Keratinocyte (primary cell): ENCODE results near the gene RBM47. TPM values are rescaled to one million over a fixed set of nuclear protein-coding genes. Genes with fewer than 3 reads are reported as not detected.

Experiments used
- DNase-seq: peaks from one replicate; pipeline ENCODE4 v3.0.0-alpha.2; 2011; ENCODE audit warnings: low read depth, missing footprints, low spot score
- FAIRE-seq: peaks from 2 replicates; lab custom pipeline; 2011; peaks lifted over from hg19 to GRCh38; lab: Jason Lieb, UNC
- H2AFZ ChIP-seq: 2 replicates; pipeline ENCODE4 v1.6.0; 2012; ENCODE audit warnings: low read length, control low read depth, inconsistent platforms; ENCODE audit not compliant: control insufficient read depth
- H3K27ac ChIP-seq: 2 replicates; pipeline ENCODE4 v1.5.1; 2011; ENCODE audit warnings: low read length; ENCODE audit not compliant: control insufficient read depth, insufficient read depth
- H3K27me3 ChIP-seq: 3 replicates; pipeline ENCODE4 v1.6.0; 2011; ENCODE audit warnings: low read length; ENCODE audit not compliant: control insufficient read depth, insufficient read depth; ENCODE audit errors: extremely low read depth
- H3K36me3 ChIP-seq, 2 experiments: 2 replicates in 1 of 2; 3 replicates in 1 of 2; pipeline ENCODE4 v1.5.1; 2011; ENCODE audit warnings: low read length in 2 of 2, mild to moderate bottlenecking in 1 of 2; ENCODE audit not compliant: control insufficient read depth in 2 of 2, insufficient read depth in 2 of 2; ENCODE audit errors: extremely low read depth in 1 of 2
- H3K4me1 ChIP-seq: 3 replicates; pipeline ENCODE4 v1.5.1; 2011; ENCODE audit warnings: low read length; ENCODE audit not compliant: control insufficient read depth, insufficient read depth; ENCODE audit errors: extremely low read depth
- H3K4me2 ChIP-seq: 3 replicates; pipeline ENCODE4 v1.6.0; 2011; ENCODE audit warnings: low read depth, low read length; ENCODE audit not compliant: control insufficient read depth, insufficient read depth; ENCODE audit errors: extremely low read depth
- H3K4me3 ChIP-seq, 3 experiments: fragments of 200-600 bp in 1 of 3; sonication (generic) in 1 of 3; 2 replicates in 2 of 3; 3 replicates in 1 of 3; pipeline ENCODE4 v1.5.1; 2011 to 2016; ENCODE audit warnings: low read length in 3 of 3, mild to moderate bottlenecking in 3 of 3, control low read depth in 2 of 3, inconsistent platforms in 1 of 3, low read depth in 1 of 3, mixed read lengths in 1 of 3, mixed run types in 1 of 3, moderate library complexity in 1 of 3; ENCODE audit not compliant: control insufficient read depth in 2 of 3, insufficient read depth in 2 of 3; ENCODE audit errors: extremely low read depth in 1 of 3
- H3K79me2 ChIP-seq: 2 replicates; pipeline ENCODE4 v1.6.0; 2012; ENCODE audit warnings: low read length; ENCODE audit not compliant: control insufficient read depth, insufficient read depth
- H3K9ac ChIP-seq: 3 replicates; pipeline ENCODE4 v1.6.0; 2011; ENCODE audit warnings: low read length; ENCODE audit not compliant: control insufficient read depth, insufficient read depth; ENCODE audit errors: extremely low read depth
- H3K9me1 ChIP-seq: 3 replicates; pipeline ENCODE4 v1.6.0; 2011; ENCODE audit warnings: low read length; ENCODE audit not compliant: control insufficient read depth, insufficient read depth; ENCODE audit errors: extremely low read depth
- H3K9me3 ChIP-seq: 2 replicates; pipeline ENCODE4 v1.5.1; 2012; ENCODE audit warnings: low read depth, low read length; ENCODE audit not compliant: control insufficient read depth
- H4K20me1 ChIP-seq: 3 replicates; pipeline ENCODE4 v1.6.0; 2011; ENCODE audit warnings: low read length; ENCODE audit not compliant: control insufficient read depth, insufficient read depth; ENCODE audit errors: extremely low read depth
- EZH2 ChIP-seq: IDR thresholded peaks from one replicate; pipeline ENCODE4 v1.6.1; 2012; ENCODE audit warnings: inconsistent platforms, mild to moderate bottlenecking, low read length, moderate library complexity
- dilution Hi-C: fragments of 300-500 bp; cut with MboI; formaldehyde crosslinking; loops from one replicate; pipeline ENCODE4 v1.7.0; 2020; ENCODE audit warnings: low sequenced_read_pairs; ENCODE audit not compliant: extremely low pct_ligation_motif_present
- polyA plus RNA-seq, 5 experiments: library from polyadenylated mRNA; depleted of rRNA in 3 of 5; stranded (reverse) in 3 of 5; stranded (forward) in 1 of 5; unstranded in 1 of 5; fragments of >200 nt; gene quantifications; 1 replicate in 1 of 5; 2 replicates in 3 of 5; 3 replicates in 1 of 5; pipeline versions ENCODE4 v1.2.1 to v1.2.3, GENCODE V29; 2011 to 2012; ENCODE audit warnings: missing spikeins in 2 of 5, low read depth in 1 of 5, low replicate concordance in 1 of 5
- TF ChIP-seq, protein P1 (sequence below), 3 experiments: IDR thresholded peaks in 1 of 3; conservative IDR thresholded peaks in 1 of 3; optimal IDR thresholded peaks in 1 of 3; 2 replicates in 2 of 3; 3 replicates in 1 of 3; pipeline versions ENCODE3 to v1.5.1; 2011; ENCODE audit warnings: low read length in 3 of 3, mild to moderate bottlenecking in 3 of 3, moderate library complexity in 2 of 3, control low read depth in 1 of 3, inconsistent platforms in 1 of 3; ENCODE audit not compliant: insufficient read depth in 2 of 3; ENCODE audit errors: extremely low read depth in 1 of 3

The RBM47 gene
- polyA plus RNA-seq, 1 donor (not counting 4 experiments of a cell fraction or from before 2014, with no cell fraction given) = 6.9 TPM

GRCh38 chr4:40547789-40548132, 81.9 kb downstream of the RBM47 start:
- H3K4me1 ChIP-seq = peaks cover 9% of the 10 kb centered on the region
- dilution Hi-C loops = no loop called here
- no peak overlapping the region for H3K4me2 ChIP-seq
- FAIRE-seq = no peak
- no peak overlapping the region for H3K27ac ChIP-seq
- no peak for TF ChIP-seq EZH2
- TF ChIP-seq, protein P1, sequence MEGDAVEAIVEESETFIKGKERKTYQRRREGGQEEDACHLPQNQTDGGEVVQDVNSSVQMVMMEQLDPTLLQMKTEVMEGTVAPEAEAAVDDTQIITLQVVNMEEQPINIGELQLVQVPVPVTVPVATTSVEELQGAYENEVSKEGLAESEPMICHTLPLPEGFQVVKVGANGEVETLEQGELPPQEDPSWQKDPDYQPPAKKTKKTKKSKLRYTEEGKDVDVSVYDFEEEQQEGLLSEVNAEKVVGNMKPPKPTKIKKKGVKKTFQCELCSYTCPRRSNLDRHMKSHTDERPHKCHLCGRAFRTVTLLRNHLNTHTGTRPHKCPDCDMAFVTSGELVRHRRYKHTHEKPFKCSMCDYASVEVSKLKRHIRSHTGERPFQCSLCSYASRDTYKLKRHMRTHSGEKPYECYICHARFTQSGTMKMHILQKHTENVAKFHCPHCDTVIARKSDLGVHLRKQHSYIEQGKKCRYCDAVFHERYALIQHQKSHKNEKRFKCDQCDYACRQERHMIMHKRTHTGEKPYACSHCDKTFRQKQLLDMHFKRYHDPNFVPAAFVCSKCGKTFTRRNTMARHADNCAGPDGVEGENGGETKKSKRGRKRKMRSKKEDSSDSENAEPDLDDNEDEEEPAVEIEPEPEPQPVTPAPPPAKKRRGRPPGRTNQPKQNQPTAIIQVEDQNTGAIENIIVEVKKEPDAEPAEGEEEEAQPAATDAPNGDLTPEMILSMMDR (optimal IDR thresholded peaks at IDR 0.05 in 1 of 3, IDR thresholded peaks at IDR 0.05 in 1 of 3, conservative IDR thresholded peaks at IDR 0.05 in 1 of 3; ENCODE audit: extremely low read depth in 1 of 3, insufficient read depth in 2 of 3, low read length in 3 of 3) = no peak
- H3K9me1 ChIP-seq = no peaks in the 10 kb centered on the region
- H3K36me3 ChIP-seq = no peaks in the 10 kb centered on the region
- H3K4me3 ChIP-seq = no peak overlapping the region
- H2AFZ ChIP-seq = no peak overlapping the region
- no peak overlapping the region for H3K9ac ChIP-seq
- no peaks in the 10 kb centered on the region for H4K20me1 ChIP-seq
- no peaks in the 10 kb centered on the region for H3K79me2 ChIP-seq
- no peaks in the 10 kb centered on the region for H3K9me3 ChIP-seq
- no peak for DNase-seq
- H3K27me3 ChIP-seq = no peaks in the 10 kb centered on the region

DNA sequence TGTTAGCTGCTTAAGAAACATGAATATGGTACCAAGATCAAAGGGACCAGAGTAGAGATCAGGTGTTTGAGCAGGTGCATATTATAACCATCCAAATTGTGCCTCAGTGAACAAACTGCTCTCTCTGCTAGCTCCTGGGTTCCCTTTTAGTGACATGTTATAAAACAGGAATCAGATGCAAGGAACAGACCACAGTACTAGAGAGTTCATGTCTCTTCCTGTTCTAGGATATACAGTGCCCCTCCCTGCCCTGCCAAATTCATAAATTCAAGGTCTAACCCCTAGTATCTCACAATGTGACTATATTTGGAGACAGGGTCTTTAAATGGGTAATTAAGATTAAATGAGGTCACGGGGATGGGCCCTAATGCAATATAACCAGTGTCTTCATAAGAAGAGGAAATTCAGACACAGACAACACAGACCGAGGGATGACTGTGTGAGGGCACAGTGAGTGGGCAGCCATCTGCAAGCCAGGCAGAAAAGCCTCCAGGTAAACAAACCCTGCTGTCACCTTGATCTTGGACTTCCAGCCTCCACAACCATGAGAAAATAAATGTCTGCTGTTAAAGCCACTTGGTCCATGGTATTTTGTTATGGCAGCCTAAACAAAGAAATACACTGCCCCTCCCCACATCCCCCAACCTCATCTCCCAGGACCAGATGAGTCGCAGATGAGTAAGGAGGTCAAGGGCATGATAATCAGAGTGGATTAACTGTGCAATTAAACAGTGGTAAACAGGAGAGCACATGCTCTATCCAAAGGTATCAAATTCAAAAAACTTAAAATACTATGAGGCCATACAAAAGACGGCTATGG, 82.5 kb downstream of the RBM47 start:
- Histone ChIP-seq H3K4me3 (no peak overlapping the region), H3K36me3 (no peaks in the 10 kb centered on the region), H3K4me2 (no peak overlapping the region), H3K9ac (no peak overlapping the region), H3K79me2 (no peaks in the 10 kb centered on the region), H3K9me1 (no peaks in the 10 kb centered on the region), H3K9me3 (no peaks in the 10 kb centered on the region), H2AFZ (no peak overlapping the region), H3K4me1 (peaks cover 9% of the 10 kb centered on the region), H3K27me3 (no peaks in the 10 kb centered on the region), H3K27ac (no peak overlapping the region), H4K20me1 (no peaks in the 10 kb centered on the region)
- DNase-seq (no peak), FAIRE-seq (no peak)
- no peak for TF ChIP-seq EZH2
- TF ChIP-seq, protein P1 (optimal IDR thresholded peaks at IDR 0.05 in 1 of 3, IDR thresholded peaks at IDR 0.05 in 1 of 3, conservative IDR thresholded peaks at IDR 0.05 in 1 of 3; ENCODE audit: extremely low read depth in 1 of 3, insufficient read depth in 2 of 3, low read length in 3 of 3) = no peak
- dilution Hi-C loops = no loop called here
